HEK293 (cell line): ENCODE measurements around the gene TDRD1.

Experiments used
- CTCF ChIA-PET: fragments of 350-600 bp; formaldehyde crosslinking; extraction: SDS; loops from one replicate; lab custom pipeline; 2021; ENCODE audit warnings: antibody characterized with exemption; lab: Yijun Ruan, JAX
- POLR2A ChIA-PET: fragments of 300-600 bp; formaldehyde crosslinking; extraction: SDS; loops from one replicate; lab custom pipeline; 2020; ENCODE audit warnings: antibody characterized with exemption, inconsistent platforms; lab: Yijun Ruan, JAX
- H3K27ac ChIP-seq: fragments of 200-500 bp; sonication (Bioruptor generic); 2 replicates; pipeline ENCODE4 v1.5.1; 2014; ENCODE audit warnings: low read depth, low read length, control low read depth, inconsistent platforms; ENCODE audit errors: extremely low read depth
- H3K36me3 ChIP-seq, 2 experiments: fragments of 200-500 bp in 1 of 2; sonication (Bioruptor generic) in 1 of 2; 1 replicate in 1 of 2; 2 replicates in 1 of 2; pipeline ENCODE4 v1.5.1; 2014 to 2017; ENCODE audit warnings: inconsistent platforms in 2 of 2, low read length in 2 of 2; ENCODE audit not compliant: control insufficient read depth in 2 of 2, insufficient read depth in 1 of 2
- H3K4me1 ChIP-seq: fragments of 200-500 bp; sonication (Bioruptor generic); 2 replicates; pipeline ENCODE4 v1.5.1; 2014; ENCODE audit warnings: mild to moderate bottlenecking, low read length, inconsistent platforms; ENCODE audit not compliant: control insufficient read depth, insufficient read depth
- H3K4me3 ChIP-seq: 2 replicates; pipeline ENCODE4 v1.5.1; 2011; ENCODE audit warnings: low read depth, mild to moderate bottlenecking, control low read depth, low read length, moderate library complexity
- H3K9me3 ChIP-seq: fragments of 200-500 bp; sonication (Bioruptor generic); 2 replicates; pipeline ENCODE4 v1.5.1; 2014; ENCODE audit warnings: low read depth, low read length, inconsistent platforms; ENCODE audit not compliant: control insufficient read depth, insufficient read depth
- ELK4 ChIP-seq: IDR thresholded peaks from 2 replicates; pipeline ENCODE4 v1.6.1; 2011; ENCODE audit warnings: mild to moderate bottlenecking, low read depth, low read length, borderline replicate concordance
- GFI1B ChIP-seq: fragments of 450-650 bp; formaldehyde crosslinking; IDR thresholded peaks from 2 replicates; pipeline ENCODE4 v1.5.1; 2016; ENCODE audit warnings: missing biosample characterization, missing genetic modification characterization
- KLF7 ChIP-seq: fragments of 450-650 bp; formaldehyde crosslinking; IDR thresholded peaks from 2 replicates; pipeline ENCODE4 v1.5.1; 2016; ENCODE audit warnings: missing biosample characterization, missing genetic modification characterization, borderline replicate concordance
- MYNN ChIP-seq: fragments of 450-650 bp; formaldehyde crosslinking; IDR thresholded peaks from 2 replicates; pipeline ENCODE4 v1.5.1; 2016; ENCODE audit warnings: missing biosample characterization, missing genetic modification characterization, borderline replicate concordance
- PATZ1 ChIP-seq: fragments of 450-650 bp; formaldehyde crosslinking; IDR thresholded peaks from 2 replicates; pipeline ENCODE4 v1.5.1; 2016; ENCODE audit warnings: missing biosample characterization, missing genetic modification characterization
- TRIM28 ChIP-seq: IDR thresholded peaks from 2 replicates; pipeline ENCODE4 v1.6.1; 2011; ENCODE audit warnings: low read length, control low read depth, borderline replicate concordance
- ZBTB8A ChIP-seq: fragments of 450-650 bp; formaldehyde crosslinking; IDR thresholded peaks from 2 replicates; pipeline ENCODE4 v1.5.1; 2016; ENCODE audit warnings: missing biosample characterization, missing genetic modification characterization
- ZNF184 ChIP-seq: fragments of 450-650 bp; IDR thresholded peaks from 2 replicates; pipeline ENCODE4 v1.5.1; 2018; ENCODE audit warnings: missing biosample characterization, mild to moderate bottlenecking, missing genetic modification characterization
- ZNF19 ChIP-seq: fragments of 450-650 bp; formaldehyde crosslinking; IDR thresholded peaks from 2 replicates; pipeline ENCODE4; 2016; ENCODE audit warnings: missing biosample characterization, missing genetic modification characterization, low read depth
- ZNF223 ChIP-seq: fragments of 450-650 bp; formaldehyde crosslinking; IDR thresholded peaks from 2 replicates; pipeline ENCODE4 v1.5.1; 2016; ENCODE audit warnings: missing biosample characterization, missing genetic modification characterization
- ZNF292 ChIP-seq: fragments of 450-650 bp; formaldehyde crosslinking; IDR thresholded peaks from 2 replicates; pipeline ENCODE4 v1.5.1; 2016; ENCODE audit warnings: low read depth, missing biosample characterization, missing genetic modification characterization, borderline replicate concordance
- ZNF324 ChIP-seq: fragments of 450-650 bp; formaldehyde crosslinking; IDR thresholded peaks from 2 replicates; pipeline ENCODE4 v1.5.1; 2016; ENCODE audit warnings: missing biosample characterization, missing genetic modification characterization
- ZNF398 ChIP-seq: fragments of 450-650 bp; formaldehyde crosslinking; IDR thresholded peaks from 2 replicates; pipeline ENCODE4 v1.5.1; 2017; ENCODE audit warnings: missing biosample characterization, missing genetic modification characterization
- ZNF416 ChIP-seq: fragments of 450-650 bp; formaldehyde crosslinking; IDR thresholded peaks from 2 replicates; pipeline ENCODE4 v1.5.1; 2016; ENCODE audit warnings: missing biosample characterization, missing genetic modification characterization
- ZNF544 ChIP-seq: fragments of 450-650 bp; formaldehyde crosslinking; IDR thresholded peaks from 2 replicates; pipeline ENCODE4 v1.5.0; 2017; ENCODE audit warnings: missing biosample characterization, missing genetic modification characterization
- ZNF549 ChIP-seq: fragments of 450-650 bp; IDR thresholded peaks from 2 replicates; pipeline ENCODE4 v1.5.1; 2018; ENCODE audit warnings: missing biosample characterization, missing genetic modification characterization, mild to moderate bottlenecking, inconsistent platforms, moderate library complexity
- ZNF596 ChIP-seq: fragments of 450-650 bp; IDR thresholded peaks from 2 replicates; pipeline ENCODE4 v1.5.0; 2018; ENCODE audit warnings: missing biosample characterization, mild to moderate bottlenecking, missing genetic modification characterization, moderate library complexity
- ZNF610 ChIP-seq: fragments of 450-650 bp; formaldehyde crosslinking; IDR thresholded peaks from 2 replicates; pipeline ENCODE4 v1.5.1; 2016; ENCODE audit warnings: missing biosample characterization, missing genetic modification characterization, borderline replicate concordance
- ZNF621 ChIP-seq: fragments of 450-650 bp; formaldehyde crosslinking; IDR thresholded peaks from 2 replicates; pipeline ENCODE4 v1.5.1; 2017; ENCODE audit warnings: missing biosample characterization, missing genetic modification characterization
- ZNF658 ChIP-seq: fragments of 450-650 bp; formaldehyde crosslinking; IDR thresholded peaks from 2 replicates; pipeline ENCODE4; 2016; ENCODE audit warnings: missing biosample characterization, missing genetic modification characterization
- ZNF664 ChIP-seq: fragments of 450-650 bp; formaldehyde crosslinking; IDR thresholded peaks from 2 replicates; pipeline ENCODE4 v1.5.1; 2016; ENCODE audit warnings: missing biosample characterization, missing genetic modification characterization
- ZNF792 ChIP-seq: fragments of 450-650 bp; formaldehyde crosslinking; IDR thresholded peaks from 2 replicates; pipeline ENCODE4 v1.5.1; 2016; ENCODE audit warnings: missing biosample characterization, missing genetic modification characterization
- ZSCAN16 ChIP-seq: fragments of 450-650 bp; formaldehyde crosslinking; IDR thresholded peaks from 2 replicates; pipeline ENCODE4 v1.5.1; 2016; ENCODE audit warnings: missing biosample characterization, missing genetic modification characterization

The TDRD1 gene

DNA sequence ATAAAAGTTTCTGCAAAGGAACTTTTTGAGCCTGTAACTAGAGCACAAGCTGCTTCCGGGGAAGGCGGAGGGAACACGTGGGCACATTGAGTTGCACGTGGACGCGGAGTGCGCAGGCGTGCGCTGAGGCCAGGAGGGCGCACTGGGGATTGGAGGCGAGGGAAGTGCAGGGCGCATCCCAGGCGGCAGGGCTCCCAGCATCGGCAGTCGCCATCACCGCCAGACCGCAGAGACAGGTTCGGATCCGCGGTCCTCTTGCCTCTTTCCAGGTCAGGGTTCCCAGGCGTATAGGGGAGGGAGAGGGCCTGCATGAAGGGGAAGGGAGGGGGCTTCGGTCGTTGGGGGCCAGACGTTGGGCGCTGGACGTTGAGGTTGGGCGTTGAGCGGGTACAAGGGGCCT lies at the start of gene TDRD1:
TSS of gene TDRD1 (plus strand) at position 206 of the 400 bp plus-strand sequence. CDS start 8,479 bp downstream, outside the sequence.
- H3K4me1 ChIP-seq, result no peaks in the 10 kb centered on the region
- ChIA-PET POLR2A (no interaction called here), CTCF (no interaction called here)
- TF ChIP-seq ZNF292, result no peak
- TF ChIP-seq MYNN (tag by site-specific recombination), result no peak
- TF ChIP-seq ZNF19, result no peak
- no peak for TF ChIP-seq ZBTB8A (tag by site-specific recombination)
- TF ChIP-seq GFI1B (tag by site-specific recombination), result no peak
- TF ChIP-seq ZNF549 (tag by site-specific recombination), result no peak
- TF ChIP-seq ZNF398, result no peak
- TF ChIP-seq ZNF792 (tag by site-specific recombination), result no peak
- no peak for TF ChIP-seq ELK4
- no peak for TF ChIP-seq ZNF324 (tag by site-specific recombination)
- no peak for TF ChIP-seq ZNF610 (tag by site-specific recombination)
- no peak for TF ChIP-seq ZNF621
- no peak for TF ChIP-seq ZNF596 (tag by site-specific recombination)
- TF ChIP-seq ZNF664 (tag by site-specific recombination), result no peak
- no peak for TF ChIP-seq ZNF416 (tag by site-specific recombination)
- no peak for TF ChIP-seq ZNF184 (tag by site-specific recombination)
- TF ChIP-seq ZNF658 (tag by site-specific recombination), result no peak
- TF ChIP-seq ZSCAN16 (tag by site-specific recombination), result no peak
- no peak for TF ChIP-seq TRIM28
- no peak for TF ChIP-seq ZNF544
- H3K27ac ChIP-seq, result no peak within 1 kb of the TSS
- H3K36me3 ChIP-seq, result no peaks in the 10 kb centered on the region
- no peak within 1 kb of the TSS for H3K4me3 ChIP-seq
- no peaks in the 10 kb centered on the region for H3K9me3 ChIP-seq

DNA sequence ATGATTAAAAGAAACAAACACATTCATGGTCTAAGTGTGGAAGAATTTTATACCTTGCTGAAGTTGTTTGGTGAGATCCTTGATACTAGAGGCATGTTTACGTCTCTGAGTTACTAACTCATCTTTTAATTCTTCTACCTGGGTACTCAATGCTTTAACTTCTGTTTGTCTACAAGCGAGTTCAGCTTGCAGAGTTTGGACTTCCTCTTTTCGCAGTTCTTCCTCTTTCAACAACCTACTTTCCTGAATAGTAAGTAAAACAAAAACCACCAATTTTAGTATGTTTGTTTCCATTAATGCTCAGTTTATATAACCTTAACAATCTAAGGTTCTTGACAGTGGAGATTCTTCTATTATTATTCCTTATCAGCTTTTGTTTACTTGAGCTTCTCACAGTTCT lies 48.1 kb upstream of the TDRD1 start:
- peaks cover 44 to 71% of the 10 kb centered on the region in 2 experiments for H3K36me3 ChIP-seq
- ChIA-PET CTCF (no interaction called here), POLR2A (no interaction called here)
- H3K9me3 ChIP-seq, result no peaks in the 10 kb centered on the region
- H3K4me3 ChIP-seq, result no peak overlapping the region
- no peak overlapping the region for H3K27ac ChIP-seq
- TF ChIP-seq ZNF223 (no peak), PATZ1 (tag by site-specific recombination) (no peak), KLF7 (no peak)
- H3K4me1 ChIP-seq, result no peaks in the 10 kb centered on the region
